ENCODE data around the gene FUCA2.
"Not testable (repeated sequence)": the region's sequence is repeated elsewhere in the genome, so short reads cannot be mapped to it uniquely, and the experiment has no call there.

Gene FUCA2

DNA sequence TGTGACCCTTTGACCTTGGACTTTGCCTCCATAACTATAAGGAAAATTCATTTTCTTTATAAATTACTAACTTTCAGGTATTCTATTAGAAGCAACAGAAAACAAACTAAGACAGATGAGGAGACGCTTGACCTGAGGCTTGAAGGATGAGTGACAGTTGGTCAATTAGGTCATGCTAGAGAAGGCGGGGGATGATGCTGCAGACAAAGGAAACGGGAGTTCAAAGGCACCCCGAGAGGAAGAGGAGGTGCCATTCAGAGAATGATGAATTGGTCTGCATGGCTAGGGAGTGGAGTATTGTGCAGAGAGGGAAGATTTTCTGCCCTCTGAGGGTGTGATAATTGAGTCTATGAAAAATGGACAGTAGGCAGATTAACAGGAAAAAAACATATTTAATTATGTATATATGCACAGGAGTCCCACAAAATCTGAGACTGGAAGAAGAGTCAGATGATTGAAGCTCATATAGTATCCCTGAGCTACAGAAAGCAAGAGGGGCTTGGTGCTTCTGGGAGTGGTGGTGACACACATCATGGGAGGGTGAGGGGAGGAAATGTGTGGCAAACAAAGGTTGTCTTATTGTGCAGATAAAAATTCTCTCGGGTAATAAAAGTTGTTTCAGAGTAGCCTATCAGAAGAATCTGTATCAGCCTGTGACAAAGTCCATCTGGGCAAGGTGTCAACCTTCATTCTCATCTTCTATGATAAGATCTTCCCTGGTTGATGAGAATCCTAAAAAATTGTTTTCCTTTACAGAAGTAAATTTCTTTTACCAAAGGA lies 20.4 kb upstream of the FUCA2 start:
- no peak for DNase-seq

- DNase-seq = no peak
Observed at GRCh38 chr6:143529095-143529494, 17.6 kb upstream of the FUCA2 start.

DNA sequence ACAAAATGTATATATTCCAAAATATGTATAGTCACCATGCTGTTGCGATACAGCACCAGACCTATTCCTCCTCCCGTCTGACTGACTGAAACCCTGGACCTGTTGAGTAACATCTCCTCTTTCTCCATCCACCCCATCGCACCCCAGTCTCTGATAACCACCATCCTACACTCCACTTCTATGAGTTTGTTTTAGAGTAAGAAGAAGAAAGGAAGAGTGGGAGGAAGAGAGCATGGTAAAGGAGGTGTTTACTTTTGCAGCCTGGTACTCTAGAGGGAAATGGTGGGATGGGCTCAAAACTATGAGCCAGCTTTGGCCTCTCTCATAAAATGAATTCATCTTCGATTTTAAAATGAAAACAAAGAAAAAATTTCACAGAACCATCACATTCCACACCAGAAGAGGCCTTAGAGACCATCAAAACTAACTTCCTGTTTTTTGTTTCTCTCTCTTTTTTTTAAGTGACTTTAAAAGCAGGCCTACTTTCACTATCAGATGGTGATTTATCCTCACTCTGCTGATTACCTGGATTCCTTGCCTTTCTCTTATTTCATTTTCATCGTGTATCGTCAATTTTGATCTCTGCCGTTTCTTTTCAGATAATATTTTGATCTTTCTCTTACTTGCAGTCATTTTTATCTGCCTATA lies 16.8 kb upstream of the FUCA2 start:
- DNase-seq = no peak

DNA sequence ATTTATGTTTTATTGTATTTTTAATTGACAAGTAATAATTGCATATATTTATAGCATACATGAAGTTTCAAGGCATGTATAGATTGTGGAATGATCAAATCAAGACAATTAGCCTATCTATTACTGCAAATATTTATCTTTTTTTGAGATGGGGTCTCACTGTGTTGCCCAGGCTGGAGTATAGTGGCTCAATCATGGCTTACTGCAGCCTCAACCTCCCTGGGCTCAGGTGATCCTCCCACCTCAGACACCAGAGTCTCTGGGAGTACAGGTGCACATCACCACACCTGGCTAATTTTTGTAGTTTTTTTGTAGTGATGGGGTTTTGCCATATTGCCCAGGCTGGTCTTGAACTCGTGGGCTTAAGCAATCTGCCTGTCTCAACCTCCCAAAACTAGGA lies 16.2 kb upstream of the FUCA2 start:
- DNase-seq = no peak

DNA sequence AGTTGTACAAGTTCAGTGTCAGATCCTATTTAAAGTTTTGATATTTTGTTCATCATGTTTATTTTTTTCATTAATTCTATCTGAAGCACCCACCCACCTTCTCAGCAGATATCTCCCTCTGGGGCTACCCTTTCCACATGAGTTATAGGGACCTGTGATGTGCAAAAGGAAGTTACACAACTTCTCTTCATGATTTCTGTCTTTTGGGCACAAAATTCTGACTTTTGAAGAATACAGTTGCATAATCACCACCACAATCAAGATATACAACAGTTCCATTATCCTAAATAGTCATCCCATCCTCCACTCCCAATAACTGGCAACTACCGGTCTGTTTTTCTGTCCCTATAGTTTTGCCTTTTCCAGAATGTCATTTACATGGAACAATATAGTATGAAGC lies 13.8 kb upstream of the FUCA2 start:
- DNase-seq = no peak

GRCh38 chr6:143522039-143522600 lies 10.6 kb upstream of the FUCA2 start:
- no peak for DNase-seq

DNA sequence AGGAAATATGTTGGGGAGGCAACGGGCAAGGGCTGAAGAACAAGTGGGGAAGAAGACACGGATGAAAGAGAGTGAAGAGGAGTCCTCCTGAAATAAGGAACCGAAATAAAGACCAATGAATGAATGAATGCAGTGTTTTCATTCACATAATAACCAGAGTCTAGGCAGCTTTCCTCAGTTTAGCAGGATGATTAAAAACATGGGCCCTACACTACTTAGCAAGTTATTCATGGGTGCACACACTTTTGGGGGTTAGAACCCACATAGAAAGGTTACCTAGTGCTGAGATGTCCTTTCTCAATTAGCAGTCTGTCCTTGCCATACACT lies 5.9 kb upstream of the FUCA2 start:
- DNase-seq = no peak

GRCh38 chr6:143516690-143517446 lies 5.3 kb upstream of the FUCA2 start:
- DNase-seq = no peak

GRCh38 chr6:143515766-143516355 lies 4.3 kb upstream of the FUCA2 start:
- DNase-seq = no peak

GRCh38 chr6:143515061-143515760 lies 3.7 kb upstream of the FUCA2 start:
- DNase-seq = no peak

DNA sequence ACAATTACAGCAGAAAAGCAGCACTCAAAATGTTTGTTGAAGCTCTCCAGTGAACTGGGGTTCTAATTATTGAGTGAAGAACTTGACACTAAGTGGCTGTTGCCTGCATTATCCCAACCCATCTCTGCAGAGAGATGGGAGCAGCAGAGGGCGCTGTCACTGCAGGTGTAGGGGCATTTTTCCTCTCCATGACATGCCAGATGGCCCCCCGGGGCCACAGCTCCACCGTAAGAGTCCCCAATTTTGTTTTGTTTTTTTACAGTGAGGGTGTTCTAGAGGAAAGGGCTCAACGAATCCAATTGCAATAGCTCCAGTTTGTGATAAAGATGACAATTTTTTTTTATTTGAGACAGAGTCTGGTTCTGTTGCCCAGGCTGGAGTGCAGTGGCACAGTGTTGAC lies 1.9 kb upstream of the FUCA2 start:
- peak; percentile 21 for DNase-seq

- DNase-seq = not testable (repeated sequence)
Observed at GRCh38 chr6:143510326-143510725, 1.2 kb downstream of the FUCA2 start.

DNA sequence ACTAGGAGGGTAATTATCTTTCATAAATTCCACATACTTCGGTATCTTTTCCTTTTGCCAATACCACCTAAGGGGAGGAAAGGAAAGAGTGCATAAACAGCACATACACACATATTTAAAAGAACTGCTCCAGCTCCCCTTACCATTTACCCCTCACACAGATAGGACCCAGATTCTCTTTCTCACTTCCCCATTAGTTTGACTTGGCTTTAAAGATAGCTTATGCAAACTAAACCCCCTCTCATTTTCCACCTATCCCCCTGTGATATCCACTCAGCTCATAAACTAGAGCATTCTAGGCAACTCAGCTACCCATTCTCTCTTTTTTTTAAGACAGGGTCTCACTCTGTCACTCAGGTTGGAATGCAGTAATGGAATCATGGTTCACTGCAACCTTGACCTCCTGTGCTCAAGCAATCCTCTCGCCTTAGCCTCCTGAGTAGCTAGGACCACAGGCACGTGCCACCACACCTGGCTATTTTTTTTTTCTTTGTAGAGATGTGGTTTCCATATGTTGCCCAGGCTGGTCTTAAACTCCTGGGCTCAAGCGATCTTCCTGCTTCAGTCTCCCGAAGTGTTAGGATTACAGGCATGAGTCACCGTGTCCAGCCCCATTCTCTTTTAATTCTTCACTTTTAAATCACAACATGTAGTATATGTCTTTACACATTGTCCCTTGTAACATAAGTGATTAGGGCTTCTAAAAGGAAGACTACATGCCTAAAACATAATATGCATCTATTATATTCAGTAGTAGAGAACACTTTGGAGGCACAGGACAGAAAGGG lies 4.0 kb downstream of the FUCA2 start:
- no peak for DNase-seq

DNA sequence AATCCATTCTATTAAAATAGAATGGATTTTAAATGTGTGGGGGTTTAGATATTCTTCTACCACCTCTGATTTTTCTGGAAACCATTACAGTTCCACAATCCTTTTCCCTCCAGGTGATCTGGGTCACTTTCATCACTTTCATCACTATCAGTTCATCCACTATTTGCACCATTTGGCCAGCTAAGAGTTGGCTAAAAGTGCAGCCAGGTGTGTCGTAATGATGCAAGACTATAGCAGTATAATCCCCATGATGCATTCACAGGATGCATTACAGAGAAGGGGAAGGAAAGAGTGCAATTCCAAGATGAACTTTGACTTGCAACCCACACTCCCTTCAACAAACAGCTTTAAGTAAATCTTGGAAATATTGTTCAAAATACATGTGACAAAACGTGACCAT lies 4.9 kb downstream of the FUCA2 start:
- no peak for DNase-seq

- DNase-seq = no peak
Observed at GRCh38 chr6:143506199-143506598, 5.3 kb downstream of the FUCA2 start.

DNA sequence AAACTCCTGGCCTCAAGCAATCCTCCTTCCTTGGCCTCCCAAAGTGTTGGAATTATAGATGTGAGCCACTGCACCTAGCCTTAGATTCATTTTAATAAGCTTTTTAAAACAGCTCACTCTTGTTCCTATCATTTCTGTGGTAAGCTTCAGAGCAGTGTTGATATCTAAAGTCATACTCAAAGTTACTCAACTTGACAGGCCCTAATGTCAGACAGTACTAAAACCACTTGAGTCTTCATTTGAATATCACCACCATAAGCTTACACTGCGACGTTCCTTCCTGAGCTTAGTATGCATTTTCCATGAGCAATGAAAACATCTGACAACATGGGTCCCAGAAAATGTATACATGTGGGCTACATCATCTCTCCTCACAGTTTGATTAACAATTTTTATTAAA lies 6.0 kb downstream of the FUCA2 start:
- DNase-seq = no peak

DNA sequence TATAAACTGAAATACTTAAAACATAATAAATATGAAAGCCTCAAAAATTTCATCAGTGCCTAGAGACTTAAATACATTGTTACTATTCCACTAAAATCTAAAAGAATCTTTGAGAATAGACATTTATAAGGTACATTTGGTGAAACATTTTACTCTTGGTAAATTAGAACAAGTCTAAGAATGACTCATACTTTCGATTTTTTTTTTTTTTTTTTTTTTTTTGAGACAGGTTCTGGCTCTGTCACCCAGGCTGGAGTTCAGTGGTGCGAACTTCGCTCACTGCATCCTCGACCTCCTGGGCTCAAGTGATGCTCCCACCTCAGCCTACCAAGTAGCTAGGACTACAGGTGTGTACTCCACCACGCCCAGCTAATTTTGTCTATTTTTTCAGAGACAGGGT lies 6.4 kb downstream of the FUCA2 start:
- DNase-seq = no peak

GRCh38 chr6:143504369-143504768 lies 7.2 kb downstream of the FUCA2 start:
- no peak for DNase-seq

DNA sequence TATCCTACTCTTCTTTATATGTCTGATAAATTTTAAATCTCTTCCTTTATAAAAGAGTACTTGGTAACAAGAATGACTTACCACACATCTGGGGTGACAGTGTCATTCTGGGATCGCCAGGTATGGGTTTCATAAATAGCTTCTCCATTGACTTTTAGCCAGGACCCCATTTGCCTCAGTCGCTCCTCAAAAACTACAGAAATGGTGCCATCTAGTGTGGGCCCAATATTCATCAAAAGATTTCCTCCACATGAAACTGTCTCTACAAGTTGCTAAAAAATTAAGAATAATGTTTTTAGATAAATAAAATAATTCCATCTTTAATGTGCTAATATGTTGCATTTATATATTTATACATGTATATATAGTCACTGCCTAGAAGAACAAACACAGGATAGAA lies 9.7 kb downstream of the FUCA2 start:
- no peak for DNase-seq

DNA sequence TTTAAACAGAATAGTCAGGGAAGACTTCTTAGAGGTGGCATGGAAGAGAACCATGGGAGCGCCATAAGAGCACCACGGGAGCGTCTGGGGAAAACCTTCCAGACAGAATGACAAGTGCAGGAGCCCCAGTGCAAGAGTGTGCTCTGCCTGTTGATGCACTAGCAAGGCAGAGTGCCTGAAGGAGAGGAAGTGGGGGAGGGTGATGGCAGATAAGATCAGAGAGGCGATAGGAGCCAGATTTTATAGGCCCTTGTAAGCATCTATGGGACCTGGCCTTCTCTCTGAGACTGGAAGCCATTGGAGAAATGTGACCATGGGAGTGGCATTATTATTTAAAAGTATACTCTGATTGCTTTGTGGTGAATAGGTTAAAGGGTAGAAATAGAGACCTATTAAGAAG lies 13.1 kb downstream of the FUCA2 start:
- no peak for DNase-seq

GRCh38 chr6:143496974-143497373 lies 14.5 kb downstream of the FUCA2 start:
- DNase-seq = no peak

DNA sequence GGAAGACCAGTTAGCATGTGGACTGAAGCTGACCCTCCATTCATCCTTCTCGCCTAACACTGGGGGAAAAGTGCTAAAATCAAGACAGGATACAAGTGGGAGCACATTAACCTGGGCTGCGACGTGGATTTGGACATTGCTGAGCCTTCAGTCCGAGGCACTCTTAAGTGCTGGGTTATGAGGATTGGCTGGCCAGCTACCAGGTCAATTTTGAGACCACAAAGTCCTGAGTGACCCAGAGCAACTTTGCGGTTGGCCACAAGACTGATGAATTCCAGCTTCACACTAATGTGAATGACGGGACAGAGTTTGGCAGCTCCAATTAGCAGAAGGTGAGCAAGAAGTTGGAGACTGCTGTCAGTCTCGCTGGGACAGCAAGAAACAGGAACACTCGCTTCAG lies 20.7 kb downstream of the FUCA2 start:
- DNase-seq = no peak
